NCI-H2081 treated with DMSO at 0.1 percent for 48 hours (cell line): ENCODE results near the gene SPDYE17.
"Not testable (repeated sequence)": the region's sequence is repeated elsewhere in the genome, so short reads cannot be mapped to it uniquely, and the experiment has no call there.

Source experiments
- DNase-seq: peaks from one replicate; lab custom pipeline; 2025; lab: John Stamatoyannopoulos, UW

SPDYE17 gene

GRCh38 chr7:77032261-77032660 lies at the start of gene SPDYE17:
Gene SPDYE17 (minus strand): TSS chr7:77032361. CDS start chr7:77030570, 1,791 bp downstream.
- not testable (repeated sequence) for DNase-seq

GRCh38 chr7:77080236-77080635 lies 48.1 kb upstream of the SPDYE17 start:
- not testable (repeated sequence) for DNase-seq

GRCh38 chr7:77079624-77080023 lies 47.5 kb upstream of the SPDYE17 start:
- not testable (repeated sequence) for DNase-seq

- not testable (repeated sequence) for DNase-seq
Measured at GRCh38 chr7:77079112-77079511, 47.0 kb upstream of the SPDYE17 start.

GRCh38 chr7:77077060-77077459 lies 44.9 kb upstream of the SPDYE17 start:
- DNase-seq, result not testable (repeated sequence)

- not testable (repeated sequence) for DNase-seq
Measured at GRCh38 chr7:77074786-77075396, 42.7 kb upstream of the SPDYE17 start.

- not testable (repeated sequence) for DNase-seq
Measured at GRCh38 chr7:77071108-77071507, 38.9 kb upstream of the SPDYE17 start.

GRCh38 chr7:77065869-77066268 lies 33.7 kb upstream of the SPDYE17 start:
- not testable (repeated sequence) for DNase-seq

- DNase-seq, result not testable (repeated sequence)
Measured at GRCh38 chr7:77063732-77064131, 31.6 kb upstream of the SPDYE17 start.

- not testable (repeated sequence) for DNase-seq
Measured at GRCh38 chr7:77062557-77062956, 30.4 kb upstream of the SPDYE17 start, which contains the start of gene SPDYE18. Gene SPDYE18 (minus strand): TSS chr7:77062558. CDS start chr7:77060512, 2,046 bp downstream.

- DNase-seq, result not testable (repeated sequence)
Measured at GRCh38 chr7:77026349-77026748, 5.8 kb downstream of the SPDYE17 start.

GRCh38 chr7:77010074-77010680 lies 22.0 kb downstream of the SPDYE17 start:
- DNase-seq, result not testable (repeated sequence)

GRCh38 chr7:77008000-77008399 lies 24.2 kb downstream of the SPDYE17 start:
- not testable (repeated sequence) for DNase-seq

- DNase-seq, result not testable (repeated sequence)
Measured at GRCh38 chr7:77006127-77007110, 25.7 kb downstream of the SPDYE17 start.

GRCh38 chr7:77005461-77006057 lies 26.6 kb downstream of the SPDYE17 start:
- not testable (repeated sequence) for DNase-seq

GRCh38 chr7:77004151-77004550 lies 28.0 kb downstream of the SPDYE17 start:
- not testable (repeated sequence) for DNase-seq

- DNase-seq, result not testable (repeated sequence)
Measured at GRCh38 chr7:77003241-77003640, 28.9 kb downstream of the SPDYE17 start.

- not testable (repeated sequence) for DNase-seq
Measured at GRCh38 chr7:77002678-77003233, 29.4 kb downstream of the SPDYE17 start.

- not testable (repeated sequence) for DNase-seq
Measured at GRCh38 chr7:77002104-77002503, 30.1 kb downstream of the SPDYE17 start.

GRCh38 chr7:76999474-77000107 lies 32.6 kb downstream of the SPDYE17 start:
- DNase-seq, result not testable (repeated sequence)
